BE2C (cell line): ENCODE results near the gene COLQ.

Source experiments
- DNase-seq: peaks from one replicate; pipeline ENCODE4 v3.0.0-alpha.2; 2020
- H3K27me3 ChIP-seq: fragments of 250-450 bp; sonication (Bioruptor Pico); 2 replicates; pipeline ENCODE4 v1.5.1; 2020; ENCODE audit warnings: mild to moderate bottlenecking
- H3K36me3 ChIP-seq: fragments of 250-450 bp; sonication (Bioruptor Pico); 2 replicates; pipeline ENCODE4 v1.5.1; 2020; ENCODE audit warnings: mild to moderate bottlenecking
- H3K4me1 ChIP-seq: fragments of 250-450 bp; sonication (Bioruptor Pico); 2 replicates; pipeline ENCODE4 v1.5.1; 2020
- H3K4me3 ChIP-seq: 2 replicates; pipeline ENCODE4 v1.5.1; 2011; ENCODE audit warnings: low read depth, low read length
- H3K9me3 ChIP-seq: fragments of 250-450 bp; sonication (Bioruptor Pico); 2 replicates; pipeline ENCODE4 v1.5.1; 2020
- CTCF ChIP-seq: IDR thresholded peaks from 2 replicates; pipeline ENCODE4 v1.5.1; 2012; ENCODE audit warnings: mild to moderate bottlenecking, low read depth, low read length

Gene COLQ

GRCh38 chr3:15401936-15402335 lies 119.6 kb downstream of the COLQ start:
- TF ChIP-seq CTCF: no peak
- Histone ChIP-seq H3K9me3 (no peaks in the 10 kb centered on the region), H3K36me3 (no peaks in the 10 kb centered on the region), H3K4me1 (no peaks in the 10 kb centered on the region), H3K4me3 (no peak overlapping the region), H3K27me3 (no peaks in the 10 kb centered on the region)
- DNase-seq: no peak
